HCT116 (cell line): Measurements from ENCODE around the gene CNFN.

Source experiments
- EGR1 ChIP-seq: IDR thresholded peaks from 2 replicates; pipeline ENCODE4 v1.6.1; 2012; ENCODE audit warnings: low read depth
- TF ChIP-seq, protein P1 (sequence below), 3 experiments: fragments of 200-600 bp in 1 of 3; sonication (generic) in 1 of 3; IDR thresholded peaks in 2 of 3; conservative IDR thresholded peaks in 1 of 3; 2 replicates each; pipeline ENCODE4 v1.5.1; 2012 to 2017; ENCODE audit warnings: low read depth in 2 of 3, low read length in 2 of 3, antibody characterized with exemption in 1 of 3, borderline replicate concordance in 1 of 3, control low read depth in 1 of 3, mild to moderate bottlenecking in 1 of 3, mixed read lengths in 1 of 3, mixed run types in 1 of 3, moderate library complexity in 1 of 3; ENCODE audit not compliant: insufficient read depth in 1 of 3
- TF ChIP-seq, protein P2 (sequence below): IDR thresholded peaks from 2 replicates; pipeline ENCODE4 v1.6.1; 2012

DNA sequence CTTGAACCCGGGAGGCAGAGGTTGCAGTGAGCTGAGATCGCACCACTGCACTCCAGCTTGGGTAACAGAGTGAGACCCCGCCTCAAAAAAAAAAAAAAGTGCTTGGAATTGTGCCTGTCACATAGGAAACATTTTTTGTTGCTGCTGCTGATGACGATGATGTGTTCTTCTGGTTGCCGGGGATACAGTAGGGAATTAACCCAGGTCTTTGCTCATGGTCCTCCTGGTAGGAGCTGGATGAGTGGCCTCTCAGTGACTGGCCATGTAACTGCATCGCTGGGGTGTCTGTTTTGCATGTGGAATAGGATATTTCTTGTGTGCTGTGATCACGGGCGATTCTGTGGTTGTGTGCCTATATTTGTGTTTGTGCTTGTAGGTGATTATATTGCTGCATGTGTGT, 4.7 kb upstream of the CNFN start:
- TF ChIP-seq EGR1 = no peak
- TF ChIP-seq, protein P1, sequence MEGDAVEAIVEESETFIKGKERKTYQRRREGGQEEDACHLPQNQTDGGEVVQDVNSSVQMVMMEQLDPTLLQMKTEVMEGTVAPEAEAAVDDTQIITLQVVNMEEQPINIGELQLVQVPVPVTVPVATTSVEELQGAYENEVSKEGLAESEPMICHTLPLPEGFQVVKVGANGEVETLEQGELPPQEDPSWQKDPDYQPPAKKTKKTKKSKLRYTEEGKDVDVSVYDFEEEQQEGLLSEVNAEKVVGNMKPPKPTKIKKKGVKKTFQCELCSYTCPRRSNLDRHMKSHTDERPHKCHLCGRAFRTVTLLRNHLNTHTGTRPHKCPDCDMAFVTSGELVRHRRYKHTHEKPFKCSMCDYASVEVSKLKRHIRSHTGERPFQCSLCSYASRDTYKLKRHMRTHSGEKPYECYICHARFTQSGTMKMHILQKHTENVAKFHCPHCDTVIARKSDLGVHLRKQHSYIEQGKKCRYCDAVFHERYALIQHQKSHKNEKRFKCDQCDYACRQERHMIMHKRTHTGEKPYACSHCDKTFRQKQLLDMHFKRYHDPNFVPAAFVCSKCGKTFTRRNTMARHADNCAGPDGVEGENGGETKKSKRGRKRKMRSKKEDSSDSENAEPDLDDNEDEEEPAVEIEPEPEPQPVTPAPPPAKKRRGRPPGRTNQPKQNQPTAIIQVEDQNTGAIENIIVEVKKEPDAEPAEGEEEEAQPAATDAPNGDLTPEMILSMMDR (IDR thresholded peaks at IDR 0.05 in 2 of 3, conservative IDR thresholded peaks at IDR 0.05 in 1 of 3; ENCODE audit: borderline replicate concordance in 1 of 3, insufficient read depth in 1 of 3, low read depth in 2 of 3, low read length in 2 of 3) = no peak
- TF ChIP-seq, protein P2, sequence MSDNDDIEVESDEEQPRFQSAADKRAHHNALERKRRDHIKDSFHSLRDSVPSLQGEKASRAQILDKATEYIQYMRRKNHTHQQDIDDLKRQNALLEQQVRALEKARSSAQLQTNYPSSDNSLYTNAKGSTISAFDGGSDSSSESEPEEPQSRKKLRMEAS = no peak
